Lower lobe of right lung (tissue), 2 donors: ENCODE measurements around the gene FOXL2NB. TPM values are rescaled to one million over a fixed set of nuclear protein-coding genes. Genes with fewer than 3 reads are reported as not detected.

Experiments used
- ATAC-seq, 2 donors: fragments of 200-7000 bp; cut with Tn5 transposase; one replicate each; pipeline ENCODE4 v1.9.1; 2020 to 2022; ENCODE audit warnings: mild to moderate bottlenecking in 2 of 2, moderate library complexity in 2 of 2
- DNase-seq: peaks from one replicate; pipeline ENCODE4 v3.0.0-alpha.2; 2020
- H3K27ac ChIP-seq: fragments of 200-600 bp; one replicate; pipeline ENCODE4 v1.8.0; 2022
- H3K27me3 ChIP-seq: fragments of 200-600 bp; one replicate; pipeline ENCODE4 v1.8.0; 2022; ENCODE audit warnings: low read depth
- H3K36me3 ChIP-seq: fragments of 200-600 bp; one replicate; pipeline ENCODE4 v1.8.0; 2022; ENCODE audit warnings: mild to moderate bottlenecking
- H3K4me1 ChIP-seq: fragments of 200-600 bp; one replicate; pipeline ENCODE4 v1.8.0; 2022
- H3K4me3 ChIP-seq: fragments of 200-600 bp; one replicate; pipeline ENCODE4 v1.8.0; 2022; ENCODE audit warnings: mild to moderate bottlenecking
- H3K9me3 ChIP-seq: fragments of 200-600 bp; one replicate; pipeline ENCODE4 v1.8.0; 2022
- CTCF ChIP-seq: fragments of 200-600 bp; IDR thresholded peaks from one replicate; pipeline ENCODE4 v1.8.0; 2022; ENCODE audit warnings: antibody characterized with exemption, mild to moderate bottlenecking
- intact Hi-C: fragments of 100-400 bp; cut with DNase I; formaldehyde crosslinking; loops from one replicate; pipeline ENCODE4 v1.11.0; 2022
- total RNA-seq: library from RNA; stranded (reverse); fragmentation: NEBNext Ultra II Directional; extraction: Animal tissue kit (Norgen Biotek cat#: 25700); gene quantifications from one replicate; pipeline ENCODE4 v1.2.1, GENCODE V29; 2021
- donor health status: DM: no; HTN: yes; CAD: no; lungs with severe emphysema.

FOXL2NB gene
- total RNA-seq, 1 donor from 2014 or later, result not detected

- H3K27me3 ChIP-seq, result peaks cover 49% of the 10 kb centered on the region
- peaks cover 8% of the 10 kb centered on the region for H3K9me3 ChIP-seq
- no peaks in the 10 kb centered on the region for H3K36me3 ChIP-seq
- H3K4me3 ChIP-seq, result no peak overlapping the region
- no peak for TF ChIP-seq CTCF
- no peak overlapping the region for H3K27ac ChIP-seq
- intact Hi-C loops, result no loop called here
- ATAC-seq (peak in 1 of 2 donors; percentile 29), DNase-seq (no peak)
- H3K4me1 ChIP-seq, result no peaks in the 10 kb centered on the region
Observed at GRCh38 chr3:138960417-138960852, 13.4 kb downstream of the FOXL2NB start.

- Histone ChIP-seq H3K4me1 (no peaks in the 10 kb centered on the region), H3K36me3 (no peaks in the 10 kb centered on the region), H3K9me3 (peaks cover 12% of the 10 kb centered on the region), H3K27ac (no peak overlapping the region), H3K4me3 (no peak overlapping the region), H3K27me3 (peaks cover 49% of the 10 kb centered on the region)
- TF ChIP-seq CTCF, result no peak
- ATAC-seq (no peak), DNase-seq (no peak)
- intact Hi-C loops, result no loop called here
Observed at GRCh38 chr3:138962854-138963560, 16.0 kb downstream of the FOXL2NB start.

DNA sequence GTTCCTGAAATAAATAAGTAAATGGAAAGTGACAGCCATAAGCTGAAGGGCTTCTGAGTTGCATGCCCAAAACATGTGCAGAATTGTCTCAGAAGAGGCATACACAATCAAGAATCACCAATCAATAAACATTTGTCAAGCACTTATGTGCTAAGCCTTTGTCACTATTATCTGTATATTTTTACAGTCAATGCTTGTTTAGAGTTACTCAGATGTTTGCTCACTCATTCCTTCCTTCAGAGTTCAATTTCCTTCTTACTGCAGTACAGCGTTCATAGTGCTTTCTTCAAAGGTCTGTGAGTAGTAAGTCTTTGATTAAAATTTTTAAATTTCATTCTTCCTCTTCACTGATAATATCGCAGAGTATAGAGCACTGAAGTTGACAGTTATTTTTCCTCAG lies 17.2 kb downstream of the FOXL2NB start:
- no peak for TF ChIP-seq CTCF
- peaks cover 40% of the 10 kb centered on the region for H3K27me3 ChIP-seq
- no peak overlapping the region for H3K27ac ChIP-seq
- intact Hi-C loops, result no loop called here
- no peak for DNase-seq
- no peaks in the 10 kb centered on the region for H3K4me1 ChIP-seq
- peaks cover 12% of the 10 kb centered on the region for H3K9me3 ChIP-seq
- H3K36me3 ChIP-seq, result no peaks in the 10 kb centered on the region
- ATAC-seq, result no peak
- H3K4me3 ChIP-seq, result no peak overlapping the region

GRCh38 chr3:138964923-138965322 lies 17.9 kb downstream of the FOXL2NB start:
- DNase-seq (no peak), ATAC-seq (no peak)
- no peak for TF ChIP-seq CTCF
- no peaks in the 10 kb centered on the region for H3K36me3 ChIP-seq
- H3K27me3 ChIP-seq, result peaks cover 33% of the 10 kb centered on the region
- intact Hi-C loops, result no loop called here
- no peaks in the 10 kb centered on the region for H3K4me1 ChIP-seq
- H3K4me3 ChIP-seq, result no peak overlapping the region
- H3K9me3 ChIP-seq, result peaks cover 12% of the 10 kb centered on the region
- H3K27ac ChIP-seq, result no peak overlapping the region

GRCh38 chr3:138971766-138972320 lies 24.8 kb downstream of the FOXL2NB start:
- ATAC-seq, result no peak
- intact Hi-C loops, result no loop called here

More at GRCh38 chr3:138971766-138972320, 24.8 kb downstream of the FOXL2NB start:
- H3K4me3 ChIP-seq, result no peak overlapping the region
- H3K9me3 ChIP-seq, result no peaks in the 10 kb centered on the region
- no peaks in the 10 kb centered on the region for H3K36me3 ChIP-seq
- H3K27me3 ChIP-seq, result peaks cover 5% of the 10 kb centered on the region
- no peak for DNase-seq
- TF ChIP-seq CTCF, result no peak
- H3K4me1 ChIP-seq, result no peaks in the 10 kb centered on the region
- H3K27ac ChIP-seq, result no peak overlapping the region
